ENCODE results near the gene C19orf81.

The C19orf81 gene

DNA sequence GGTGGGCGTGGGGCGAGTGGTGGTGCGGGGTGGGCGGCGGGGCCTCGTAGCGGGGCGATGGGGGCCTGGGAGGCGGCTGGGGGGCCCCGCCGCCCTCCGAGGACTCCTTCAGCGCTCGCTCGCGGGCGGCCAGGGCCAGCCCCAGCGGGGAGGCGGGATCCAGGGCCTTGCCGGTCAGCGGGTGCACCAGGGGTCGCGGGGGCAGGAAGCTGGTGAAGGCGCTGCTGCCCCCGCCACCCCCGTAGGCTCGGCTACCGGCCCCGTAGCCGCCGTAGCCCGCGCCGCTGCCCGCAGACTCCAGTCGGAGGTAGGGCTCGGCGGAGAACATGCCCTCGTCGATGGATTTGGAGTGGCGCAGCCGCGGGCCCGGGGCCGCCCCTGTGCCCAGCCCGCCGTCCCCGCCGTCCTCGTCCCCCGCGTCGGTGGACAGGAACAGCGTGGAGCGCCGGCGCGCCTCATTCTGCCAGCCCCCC is 18.6 kb downstream of the C19orf81 start:
- DNase-seq (ENCODE audit: insufficient read length, low spot score) (no peak), FAIRE-seq (no peak)
- TF ChIP-seq, protein P1, sequence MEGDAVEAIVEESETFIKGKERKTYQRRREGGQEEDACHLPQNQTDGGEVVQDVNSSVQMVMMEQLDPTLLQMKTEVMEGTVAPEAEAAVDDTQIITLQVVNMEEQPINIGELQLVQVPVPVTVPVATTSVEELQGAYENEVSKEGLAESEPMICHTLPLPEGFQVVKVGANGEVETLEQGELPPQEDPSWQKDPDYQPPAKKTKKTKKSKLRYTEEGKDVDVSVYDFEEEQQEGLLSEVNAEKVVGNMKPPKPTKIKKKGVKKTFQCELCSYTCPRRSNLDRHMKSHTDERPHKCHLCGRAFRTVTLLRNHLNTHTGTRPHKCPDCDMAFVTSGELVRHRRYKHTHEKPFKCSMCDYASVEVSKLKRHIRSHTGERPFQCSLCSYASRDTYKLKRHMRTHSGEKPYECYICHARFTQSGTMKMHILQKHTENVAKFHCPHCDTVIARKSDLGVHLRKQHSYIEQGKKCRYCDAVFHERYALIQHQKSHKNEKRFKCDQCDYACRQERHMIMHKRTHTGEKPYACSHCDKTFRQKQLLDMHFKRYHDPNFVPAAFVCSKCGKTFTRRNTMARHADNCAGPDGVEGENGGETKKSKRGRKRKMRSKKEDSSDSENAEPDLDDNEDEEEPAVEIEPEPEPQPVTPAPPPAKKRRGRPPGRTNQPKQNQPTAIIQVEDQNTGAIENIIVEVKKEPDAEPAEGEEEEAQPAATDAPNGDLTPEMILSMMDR (IDR thresholded peaks at IDR 0.05; ENCODE audit: insufficient read depth, missing control alignments), result no peak

DNA sequence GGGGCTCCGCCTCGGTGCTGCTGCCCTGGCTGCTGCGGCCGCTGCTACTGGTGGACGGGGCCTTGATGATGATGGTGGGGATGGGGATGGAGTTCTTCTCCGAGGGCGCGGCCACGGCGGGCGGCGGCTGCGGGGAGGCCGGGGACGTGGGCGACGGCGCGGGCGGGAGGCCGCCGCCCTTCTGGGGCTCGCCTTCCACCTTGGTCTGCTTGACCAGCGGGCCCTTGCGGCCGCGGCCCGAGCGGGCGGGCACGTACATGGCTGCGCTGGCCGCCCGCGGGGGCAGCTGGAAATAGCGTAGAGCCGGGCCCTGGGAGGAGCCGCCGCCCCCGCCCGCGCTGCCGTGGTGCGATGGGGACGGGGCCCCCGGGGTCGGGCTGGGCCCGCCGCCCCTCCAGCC is 19.2 kb downstream of the C19orf81 start:
- no peak for FAIRE-seq

GRCh38 chr19:50668879-50669278 is 19.6 kb downstream of the C19orf81 start:
- DNase-seq (ENCODE audit: insufficient read length, low spot score), result no peak
- TF ChIP-seq, protein P1 (IDR thresholded peaks at IDR 0.05; ENCODE audit: insufficient read depth, missing control alignments), result no peak
- FAIRE-seq, result no peak

More for the DNA sequence above, 19.2 kb downstream of the C19orf81 start:
- no peak for DNase-seq (ENCODE audit: insufficient read length, low spot score)
- TF ChIP-seq, protein P1 (IDR thresholded peaks at IDR 0.05; ENCODE audit: insufficient read depth, missing control alignments), result no peak

GRCh38 chr19:50669302-50670101 is 20.3 kb downstream of the C19orf81 start:
- TF ChIP-seq, protein P1 (IDR thresholded peaks at IDR 0.05; ENCODE audit: insufficient read depth, missing control alignments), result peak; percentile 59
- DNase-seq (ENCODE audit: insufficient read length, low spot score), result peak; percentile 71
- no peak for FAIRE-seq

- FAIRE-seq, result no peak
- no peak for DNase-seq (ENCODE audit: insufficient read length, low spot score)
- TF ChIP-seq, protein P1 (IDR thresholded peaks at IDR 0.05; ENCODE audit: insufficient read depth, missing control alignments), result no peak
Observed at GRCh38 chr19:50670102-50670380, 20.8 kb downstream of the C19orf81 start.

DNA sequence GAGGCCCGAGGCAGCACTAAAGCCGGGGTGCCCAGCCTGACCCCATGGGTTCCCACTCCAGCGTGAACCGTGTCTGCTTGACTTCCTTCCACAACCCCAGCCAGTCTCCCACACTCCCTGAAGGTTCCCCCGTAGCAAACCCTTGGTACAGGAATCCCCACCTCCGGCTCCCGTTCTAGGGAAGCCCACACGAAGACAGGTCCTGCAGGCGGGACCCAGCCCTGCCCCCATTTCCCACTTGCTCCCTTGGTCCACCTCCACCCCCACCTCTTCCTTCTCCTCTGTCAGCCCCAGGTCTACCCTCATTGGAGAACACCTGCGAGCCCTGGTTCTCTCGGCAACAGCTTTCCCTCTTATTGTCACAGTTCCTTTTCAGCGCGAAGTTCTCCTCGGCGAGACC is 23.9 kb downstream of the C19orf81 start:
- DNase-seq (ENCODE audit: insufficient read length, low spot score) (no peak), FAIRE-seq (no peak)
- TF ChIP-seq, protein P1 (IDR thresholded peaks at IDR 0.05; ENCODE audit: insufficient read depth, missing control alignments), result no peak

- TF ChIP-seq, protein P1 (IDR thresholded peaks at IDR 0.05; ENCODE audit: insufficient read depth, missing control alignments), result no peak
- DNase-seq (ENCODE audit: insufficient read length, low spot score) (no peak), FAIRE-seq (no peak)
Observed at GRCh38 chr19:50676625-50677197, 27.5 kb downstream of the C19orf81 start.

All from D721Med (cell line).